K562 treated with DMSO at 1 percent for 48 hours (cell line): Measurements from ENCODE around the gene ABCB11. TPM values are rescaled to one million over a fixed set of nuclear protein-coding genes. Genes with fewer than 3 reads are reported as not detected.

Experiments used
- total RNA-seq: library from RNA; unstranded; fragments of 300-600 nt; gene quantifications from 2 replicates; pipeline ENCODE4 v1.2.3, GENCODE V29; 2022; ENCODE audit warnings: low replicate concordance; ENCODE audit errors: extremely low read depth

ABCB11 gene
- not detected in 2 replicates for total RNA-seq

DNA sequence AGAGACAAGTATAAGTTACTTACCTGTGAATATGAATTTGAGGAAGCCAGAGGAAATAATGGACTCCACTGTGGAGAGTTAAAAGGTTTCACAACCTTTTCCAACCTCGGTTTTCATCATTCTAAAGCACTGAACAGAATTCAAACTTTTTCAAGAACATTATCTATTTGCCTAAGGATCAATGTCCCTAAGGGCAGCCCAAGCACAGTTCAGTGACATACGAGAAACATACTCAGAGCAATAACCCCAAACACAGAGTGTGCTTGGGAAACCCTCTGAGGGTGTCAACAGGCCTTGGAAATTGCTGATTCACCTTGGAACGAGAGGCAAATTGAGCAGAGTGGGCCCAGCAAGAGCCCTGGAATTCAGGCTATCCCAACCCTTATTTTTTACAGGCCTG, at the start of gene ABCB11:
Gene ABCB11, minus strand, starts transcription at position 123 of the 400 bp plus-strand sequence. CDS start 13,199 bp downstream, outside the sequence.

DNA sequence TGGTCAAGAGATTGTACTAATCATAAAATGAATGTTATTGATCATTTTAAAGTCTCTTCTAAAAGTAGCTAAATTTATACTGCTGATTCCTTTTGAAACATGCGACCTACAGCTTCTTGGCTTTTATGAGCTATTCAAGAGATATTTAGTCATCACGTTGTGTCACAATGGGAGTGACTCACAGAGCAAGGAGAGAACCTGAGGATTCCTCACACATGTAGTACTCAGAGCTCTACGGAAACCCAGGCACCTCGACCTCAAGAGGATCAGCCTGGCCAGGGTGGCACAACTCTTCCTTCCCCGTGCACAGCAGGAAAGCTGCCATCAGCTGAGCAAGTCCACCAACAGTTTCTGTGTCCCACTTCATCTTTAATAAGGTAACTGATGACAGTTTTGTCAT, 38.2 kb upstream of the ABCB11 start, which contains the start of gene DHRS9:
Gene DHRS9, plus strand, starts transcription at position 223 of the 400 bp plus-strand sequence. CDS start 12,019 bp downstream, outside the sequence.

DNA sequence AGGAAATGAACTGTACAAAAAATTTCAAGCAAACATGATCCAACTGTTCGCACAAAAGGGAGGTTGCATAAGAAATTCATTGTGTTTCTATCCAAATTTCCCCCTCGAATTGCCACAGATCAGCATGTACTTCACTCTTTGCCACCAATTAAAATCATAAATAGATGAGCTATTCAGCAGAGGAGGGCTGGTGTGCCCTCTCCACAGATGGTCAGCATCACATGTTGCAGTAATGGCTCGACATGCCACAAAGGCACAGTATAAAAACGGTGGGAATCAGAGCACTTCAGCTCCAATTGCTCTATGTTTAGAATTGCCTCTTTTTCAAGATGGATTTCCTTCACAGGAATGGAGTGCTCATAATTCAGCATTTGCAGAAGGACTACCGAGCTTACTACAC, 130.1 kb downstream of the ABCB11 start, which contains the start of gene G6PC2:
Gene G6PC2, plus strand, starts transcription at position 289 of the 400 bp plus-strand sequence. Its CDS starts 41 bp downstream, at position 330.

DNA sequence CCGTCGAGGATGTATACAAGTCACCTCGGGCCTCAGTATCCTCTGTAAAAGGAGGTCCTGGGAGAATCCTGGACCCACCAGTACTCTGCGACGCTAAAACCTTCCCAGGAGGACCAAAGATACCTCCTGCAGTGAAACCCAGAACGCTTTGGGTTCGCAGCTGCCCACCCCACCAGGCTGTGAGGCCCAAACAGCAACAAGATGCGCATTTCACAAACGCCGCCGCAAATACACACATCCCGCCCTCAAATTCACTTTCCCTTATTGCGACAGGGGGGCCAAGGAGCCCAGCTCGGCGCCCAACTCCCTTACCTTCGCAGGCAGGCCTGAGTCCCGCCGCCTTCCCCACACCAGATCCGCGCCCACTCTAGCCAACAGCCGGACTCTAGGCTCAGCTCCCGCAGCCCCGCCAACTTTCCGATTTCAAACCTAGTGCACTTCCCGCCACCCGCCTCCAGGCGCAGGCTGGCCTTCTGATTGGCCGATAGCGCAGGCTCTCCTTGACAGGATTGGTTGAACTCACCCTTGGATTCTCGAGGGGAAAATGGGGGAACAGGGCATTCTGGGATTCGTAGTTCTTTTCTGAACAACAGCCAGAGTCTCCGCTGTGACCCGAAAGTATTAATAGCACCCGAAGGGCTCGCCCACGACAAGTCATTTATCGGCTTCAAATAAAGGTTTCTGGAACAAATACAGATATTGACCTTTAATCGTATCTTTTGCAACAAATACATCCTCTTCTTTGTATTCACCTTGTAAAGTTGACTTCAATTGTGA, 140.9 kb downstream of the ABCB11 start, which contains the start of gene SPC25:
Gene SPC25, minus strand, starts transcription at position 425 of the 777 bp plus-strand sequence. CDS start 911 bp downstream, outside the sequence.

Other genes starting within 250 kb of the ABCB11 start
- gene NOSTRIN, start 228.7 kb downstream of the ABCB11 start, total RNA-seq, result not detected in 2 replicates
- not detected in 2 replicates for gene SPC25, start 140.9 kb downstream of the ABCB11 start, total RNA-seq
- not detected in 2 replicates for gene G6PC2, start 130.0 kb downstream of the ABCB11 start, total RNA-seq
- gene DHRS9, start 38.2 kb upstream of the ABCB11 start, total RNA-seq, result not detected in 2 replicates